HG03442 (cell line): Measurements from ENCODE around the gene MORF4L1.
"Not testable (repeated sequence)": the region's sequence is repeated elsewhere in the genome, so short reads cannot be mapped to it uniquely, and the experiment has no call there.

Experiments
- ATAC-seq: cut with Tn5 transposase; IDR thresholded peaks from one replicate; pipeline ENCODE4 v1.9.1; 2021; ENCODE audit warnings: mild to moderate bottlenecking, moderate library complexity; ENCODE audit not compliant: unreplicated experiment

The MORF4L1 gene

DNA sequence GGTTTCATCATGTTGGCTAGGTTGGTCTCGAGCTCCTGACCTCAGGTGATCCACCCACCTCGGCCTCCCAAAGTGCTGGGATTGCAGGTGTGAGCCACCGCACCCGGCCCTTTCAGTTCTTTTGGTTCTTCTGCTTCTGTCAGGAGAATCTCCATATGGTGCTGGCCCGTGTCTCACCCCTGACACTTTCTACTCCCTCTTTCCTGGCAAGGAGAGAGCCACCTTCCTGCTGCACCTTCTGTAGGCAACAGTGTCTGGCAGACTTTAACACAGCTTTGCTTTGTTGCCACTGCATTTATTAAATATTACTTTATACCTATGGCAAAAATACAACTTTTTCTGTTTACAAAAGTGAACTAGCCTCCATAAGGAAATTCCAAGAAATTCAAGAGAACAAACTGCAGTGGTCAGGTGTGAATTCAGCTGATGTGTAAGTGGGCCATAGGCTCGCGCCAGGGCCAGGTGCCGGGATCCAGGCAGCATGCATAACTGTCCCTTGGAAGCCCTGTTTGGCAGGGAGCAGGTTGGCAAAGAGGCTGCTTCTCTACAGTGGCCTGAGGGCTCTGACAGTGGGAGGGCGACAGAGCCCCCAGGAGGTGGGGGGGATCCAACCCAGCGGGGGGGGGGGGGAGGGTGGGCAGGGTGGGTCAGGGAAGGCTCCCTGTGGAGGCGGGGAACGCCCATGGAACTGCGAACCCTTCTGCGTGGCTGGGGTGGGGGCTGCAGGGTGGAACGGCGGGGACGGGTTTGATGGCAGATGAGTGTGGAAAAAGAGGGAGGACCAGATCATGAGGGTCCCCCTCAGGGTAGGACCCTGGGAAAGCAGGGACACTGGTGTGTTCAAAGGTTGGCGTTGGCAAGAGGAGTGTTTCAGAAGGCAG is 51.0 kb downstream of the MORF4L1 start:
- ATAC-seq = no peak

DNA sequence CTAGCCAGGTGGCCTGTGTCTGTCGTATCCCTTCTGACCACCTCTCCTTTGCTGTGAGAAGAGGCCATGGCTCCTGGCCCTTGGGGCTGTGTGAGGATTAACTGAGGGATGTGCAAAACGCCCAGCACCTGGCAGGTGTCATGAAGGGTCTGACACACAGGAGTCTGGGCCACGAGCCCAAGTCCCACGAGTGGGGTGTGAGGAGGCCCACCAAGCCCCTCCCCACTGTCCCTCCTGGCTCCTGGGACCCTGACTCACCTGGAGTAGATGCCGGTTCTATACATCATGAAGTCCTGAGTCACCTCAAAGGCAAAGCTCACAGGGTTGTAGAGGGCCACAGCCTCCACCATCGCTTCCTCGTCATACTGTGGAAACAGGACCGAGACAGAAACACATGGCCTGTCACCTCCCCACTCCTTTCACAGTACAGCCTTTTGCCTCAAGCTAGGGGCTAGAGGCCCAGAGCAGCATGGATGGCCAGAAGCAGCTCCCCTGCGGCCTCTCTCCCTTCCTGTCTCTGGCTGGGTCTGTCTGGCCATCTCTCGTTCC is 52.5 kb downstream of the MORF4L1 start:
- no peak for ATAC-seq

DNA sequence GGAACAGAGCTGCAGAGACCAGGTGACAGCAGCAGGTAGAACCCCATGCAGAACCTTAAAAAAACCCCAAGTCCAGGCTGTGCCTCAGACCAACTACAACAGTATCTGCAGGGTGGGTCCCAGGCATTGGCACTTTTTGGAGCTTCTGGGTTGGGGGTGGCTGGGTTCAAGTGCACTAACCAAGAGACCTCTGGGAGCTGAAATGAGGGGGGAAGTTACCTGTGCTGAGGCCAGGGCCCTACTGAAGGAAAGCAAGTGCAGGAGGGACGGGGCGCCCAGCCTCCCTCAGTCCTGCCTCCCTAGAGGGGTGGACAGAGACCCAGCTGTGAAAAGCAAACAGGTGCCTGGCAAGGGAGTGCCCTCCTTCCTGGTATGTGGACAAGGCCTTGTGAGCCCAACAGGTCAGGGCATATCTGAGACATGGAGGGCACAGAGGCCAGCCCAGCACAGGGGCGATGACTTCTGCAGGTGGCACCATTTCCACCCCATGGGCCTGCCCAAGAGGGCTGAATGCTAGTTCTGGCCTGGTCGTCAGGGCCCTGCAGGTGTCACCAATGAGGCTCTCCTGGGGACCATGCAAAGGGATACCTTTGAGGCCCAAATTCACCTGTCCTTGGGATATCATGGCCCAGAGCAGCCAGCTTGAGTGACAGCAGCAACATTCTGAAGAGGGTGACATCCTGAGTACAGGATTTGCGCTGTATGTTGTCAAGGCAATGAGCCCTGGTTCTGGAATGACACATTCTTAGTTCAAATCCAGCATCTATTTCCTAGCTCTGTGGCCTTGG is 53.5 kb downstream of the MORF4L1 start:
- no peak for ATAC-seq

DNA sequence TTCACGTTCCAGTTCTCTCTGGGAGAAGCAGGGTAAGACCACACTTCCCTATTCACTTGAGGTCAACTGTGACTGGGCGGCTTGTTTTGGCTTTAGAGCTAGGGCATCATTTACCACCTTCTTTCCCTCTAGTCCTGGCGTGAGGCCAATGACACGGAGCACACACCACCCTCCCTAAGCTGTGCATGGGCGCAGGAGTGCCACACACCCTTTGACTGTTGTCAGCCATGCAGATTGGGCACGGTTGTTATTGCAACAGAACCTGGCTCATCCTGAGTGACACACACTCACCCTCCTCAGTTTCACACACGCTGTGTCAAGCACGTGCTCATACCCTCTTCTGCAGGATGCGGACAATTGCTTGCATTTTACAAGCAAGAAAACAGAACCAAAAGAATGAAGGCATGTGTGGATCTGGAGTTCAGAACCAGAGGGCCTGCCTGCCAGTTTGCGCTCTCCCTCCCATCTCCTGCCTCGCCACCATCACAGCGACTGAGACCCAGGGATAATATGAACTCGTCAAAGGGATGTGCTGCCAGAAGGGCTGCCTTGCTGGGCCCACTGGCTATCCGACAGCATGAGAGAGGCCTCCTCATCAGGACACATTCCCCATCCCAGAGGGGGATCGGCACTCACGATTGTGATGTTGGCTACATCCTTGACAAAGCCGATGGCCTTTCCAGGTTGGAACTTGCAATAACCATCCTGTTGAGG is 54.5 kb downstream of the MORF4L1 start:
- no peak for ATAC-seq

DNA sequence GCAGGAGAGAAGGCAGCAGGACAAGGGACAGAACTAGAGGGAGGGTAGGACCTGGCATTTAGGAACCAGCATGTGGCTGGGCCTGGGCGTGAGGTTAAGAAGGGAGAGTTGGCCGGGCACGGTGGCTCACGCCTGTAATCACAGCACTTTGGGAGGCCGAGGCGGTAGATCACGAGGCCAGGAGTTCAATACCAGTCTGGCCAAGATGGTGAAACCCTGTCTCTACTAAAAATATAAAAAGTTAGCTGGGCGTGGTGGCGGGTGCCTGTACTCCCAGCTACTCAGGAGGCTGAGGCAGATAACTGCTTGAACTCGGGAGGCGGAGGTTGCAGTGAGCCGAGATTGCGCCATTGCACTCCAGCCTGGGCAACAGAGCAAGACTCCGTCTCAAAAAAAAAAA is 55.5 kb downstream of the MORF4L1 start:
- ATAC-seq = not testable (repeated sequence)

DNA sequence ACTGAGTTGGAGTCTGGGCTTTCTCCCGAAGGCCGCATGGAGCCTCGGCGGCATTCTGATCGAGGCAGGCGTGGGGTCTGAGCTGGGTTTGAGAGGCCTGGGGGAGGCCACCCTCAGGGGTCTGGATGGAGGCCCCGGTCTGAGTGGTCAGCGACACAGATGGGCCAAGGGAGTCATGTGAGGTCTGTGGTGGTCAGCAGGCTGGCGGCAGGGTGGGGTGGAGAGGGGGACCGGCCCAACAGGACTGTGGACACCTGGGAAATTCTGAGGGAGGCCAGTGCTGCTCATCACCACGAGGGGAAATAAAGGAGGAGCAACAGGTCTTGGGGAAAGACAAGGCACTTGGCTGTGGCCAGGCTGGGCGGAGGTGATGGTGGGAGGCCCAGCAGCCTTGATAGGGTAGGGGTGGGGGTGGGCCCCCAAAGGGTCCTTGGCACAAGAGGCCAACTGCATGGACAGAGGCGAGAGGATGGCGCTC is 56.0 kb downstream of the MORF4L1 start:
- ATAC-seq = no peak

DNA sequence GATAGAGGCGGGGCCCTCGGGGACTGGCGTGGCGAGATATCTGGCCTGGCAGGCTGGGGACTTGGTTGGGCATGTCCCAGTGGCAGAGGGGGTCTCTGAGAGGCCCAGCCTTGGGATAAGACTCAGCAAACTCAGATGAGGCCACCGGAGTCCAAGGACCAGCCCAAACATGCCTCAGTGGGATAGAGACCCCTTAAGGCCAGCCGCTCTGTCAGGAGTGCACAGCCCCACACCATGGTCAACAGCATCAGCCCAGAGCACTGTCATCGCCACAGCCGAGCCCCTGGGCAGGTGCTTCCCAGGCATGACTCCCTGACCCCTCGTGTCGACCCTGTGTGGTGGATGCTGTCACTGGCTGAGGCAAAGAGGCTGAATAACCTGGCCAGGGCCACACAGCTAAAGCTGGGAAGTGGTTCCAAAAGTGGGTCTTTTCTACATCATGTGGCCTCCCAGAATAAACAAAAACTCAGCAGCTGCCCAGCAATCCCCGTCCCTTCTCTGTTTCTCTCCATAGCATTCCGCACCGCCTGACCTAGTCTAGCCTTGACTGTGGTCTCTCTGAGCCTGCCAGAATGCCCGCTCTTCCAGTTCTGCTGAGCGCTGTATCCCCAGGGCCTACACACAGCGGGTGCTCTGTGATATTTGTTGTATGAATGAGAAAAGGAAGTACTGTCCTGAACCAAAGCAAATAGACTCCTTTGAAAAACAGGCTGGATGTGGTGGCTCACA is 57.0 kb downstream of the MORF4L1 start:
- no peak for ATAC-seq

DNA sequence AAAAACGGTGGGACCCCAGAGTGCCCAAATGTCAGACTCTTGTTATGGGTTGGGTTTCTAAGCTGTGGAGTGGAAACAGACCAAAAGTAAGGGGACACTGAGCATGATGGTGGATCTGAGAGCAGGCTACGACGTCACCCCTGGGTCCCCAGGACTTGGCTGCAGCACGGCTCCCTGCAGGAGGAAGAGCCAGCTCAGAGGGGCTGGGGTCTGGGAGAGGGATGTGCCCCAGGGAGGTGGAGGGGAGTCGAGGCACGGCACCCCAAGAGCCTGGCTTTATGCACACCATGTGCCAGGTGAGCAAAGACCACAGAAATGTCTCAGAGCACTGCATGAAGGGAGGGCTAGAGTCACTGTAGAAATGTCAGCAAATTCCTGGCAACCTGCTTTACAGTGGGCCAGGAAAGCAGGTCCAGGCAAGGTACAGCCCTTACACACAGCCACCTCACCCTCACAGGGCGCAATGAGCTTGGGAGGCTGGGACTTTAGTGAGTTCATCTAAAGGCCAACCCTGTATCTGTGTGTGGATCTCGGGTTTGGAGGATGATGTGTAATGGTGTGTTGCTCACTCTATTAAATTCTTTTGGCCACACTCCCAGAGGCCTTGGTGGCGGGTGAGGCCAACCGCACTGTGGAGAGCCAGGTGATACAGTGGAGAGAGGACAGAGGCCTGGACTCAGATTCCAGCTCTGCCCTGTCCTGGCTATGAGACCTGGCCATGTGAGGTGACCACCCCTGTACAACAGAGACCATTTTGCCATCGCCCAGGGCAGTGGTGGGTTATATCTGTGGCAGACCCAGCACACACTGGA is 58.1 kb downstream of the MORF4L1 start:
- no peak for ATAC-seq

DNA sequence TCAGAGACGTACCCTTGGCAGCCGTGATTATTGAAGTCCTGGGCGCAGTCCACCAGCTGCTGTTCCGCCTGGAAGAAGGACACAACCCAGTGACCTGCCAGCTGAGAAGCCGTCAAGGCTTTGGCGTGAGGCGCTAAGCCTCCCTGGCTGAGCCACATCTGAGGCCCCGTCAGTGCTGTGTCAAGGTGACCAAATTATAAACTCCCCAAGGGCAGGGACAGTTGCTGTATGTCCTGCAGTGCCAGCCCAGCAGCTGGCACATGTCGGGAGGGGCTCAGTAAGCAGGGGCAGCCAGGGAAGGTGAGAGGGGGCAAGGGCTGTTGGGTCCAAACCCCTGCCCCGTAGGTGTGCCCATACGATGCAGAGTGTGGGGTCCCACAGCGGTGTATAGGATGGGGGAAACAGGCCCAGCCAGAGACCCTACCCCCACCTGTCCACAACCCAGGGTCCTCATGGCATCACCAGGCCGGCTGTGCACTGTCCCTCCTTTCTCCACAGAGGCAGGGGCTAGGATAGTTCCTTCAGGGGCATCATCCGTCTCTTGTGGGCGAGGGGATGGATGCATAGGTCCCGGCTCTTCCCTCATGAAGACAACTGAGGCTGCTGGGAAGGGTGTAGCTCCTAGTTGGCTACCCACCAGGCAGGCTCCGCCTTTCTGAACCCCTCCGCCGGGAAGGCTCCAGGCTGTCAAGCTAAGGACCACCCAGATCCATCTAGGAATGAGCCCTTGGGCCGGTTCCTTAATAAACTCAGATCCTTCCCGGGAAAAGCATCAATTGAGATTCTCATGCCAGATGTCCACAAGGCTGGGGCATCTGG is 59.0 kb downstream of the MORF4L1 start:
- no peak for ATAC-seq

DNA sequence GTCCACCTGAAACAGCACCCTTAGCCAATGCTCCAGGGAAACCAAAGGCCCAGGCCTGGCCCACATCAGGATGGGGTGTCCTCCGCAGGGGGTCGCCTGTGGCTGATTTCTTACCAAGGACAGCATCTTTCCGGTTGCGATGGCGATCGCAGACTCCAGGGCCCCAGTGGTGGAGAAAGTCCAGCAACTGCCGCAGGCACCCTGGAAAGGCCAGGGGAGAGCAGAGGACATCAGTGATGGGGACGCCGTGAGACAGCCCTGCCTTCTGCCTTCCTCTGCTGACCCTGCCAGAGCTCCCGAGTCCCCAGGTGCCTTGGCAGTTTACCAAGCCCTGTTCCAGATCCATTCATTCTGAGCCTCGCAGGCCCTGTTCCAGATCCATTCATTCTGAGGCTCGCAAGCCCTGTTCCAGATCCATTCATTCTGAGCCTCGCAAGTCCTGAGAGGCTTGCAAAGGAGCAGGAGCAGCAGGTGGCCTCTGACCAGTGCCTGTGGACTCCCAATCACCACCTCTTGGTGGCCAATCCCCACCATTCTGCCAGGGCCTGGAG is 59.6 kb downstream of the MORF4L1 start:
- ATAC-seq = no peak

DNA sequence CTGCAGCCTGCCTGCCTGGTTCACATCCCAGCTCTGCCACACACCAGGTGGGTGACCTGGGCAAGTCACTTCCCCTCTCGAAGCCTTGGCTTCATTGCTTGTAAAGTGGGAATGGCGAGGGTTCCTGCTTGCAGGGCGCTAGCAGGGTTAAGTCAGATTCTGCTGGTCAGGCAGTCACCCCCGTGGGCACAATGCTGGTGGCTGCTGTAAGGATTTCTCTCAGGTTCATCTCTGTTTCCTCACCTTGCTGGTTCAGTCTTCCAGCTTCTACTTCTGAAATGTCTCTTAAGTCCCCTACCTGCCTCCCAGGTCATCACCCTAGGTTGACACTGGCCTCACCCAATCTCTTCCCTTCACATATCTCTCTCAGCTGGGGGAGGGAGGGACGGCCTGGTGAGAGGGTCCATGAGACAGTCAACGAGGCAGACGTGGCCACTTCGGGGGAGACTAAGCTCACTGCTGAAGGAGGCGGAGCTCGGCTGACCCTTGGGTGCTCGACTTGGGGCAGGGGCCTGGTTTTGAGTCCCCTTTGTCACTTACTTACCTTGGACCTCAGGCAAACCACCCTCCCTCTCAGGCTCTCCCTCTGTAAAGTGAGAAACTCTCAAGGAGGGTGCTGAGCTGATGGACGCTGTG is 60.6 kb downstream of the MORF4L1 start:
- no peak for ATAC-seq

DNA sequence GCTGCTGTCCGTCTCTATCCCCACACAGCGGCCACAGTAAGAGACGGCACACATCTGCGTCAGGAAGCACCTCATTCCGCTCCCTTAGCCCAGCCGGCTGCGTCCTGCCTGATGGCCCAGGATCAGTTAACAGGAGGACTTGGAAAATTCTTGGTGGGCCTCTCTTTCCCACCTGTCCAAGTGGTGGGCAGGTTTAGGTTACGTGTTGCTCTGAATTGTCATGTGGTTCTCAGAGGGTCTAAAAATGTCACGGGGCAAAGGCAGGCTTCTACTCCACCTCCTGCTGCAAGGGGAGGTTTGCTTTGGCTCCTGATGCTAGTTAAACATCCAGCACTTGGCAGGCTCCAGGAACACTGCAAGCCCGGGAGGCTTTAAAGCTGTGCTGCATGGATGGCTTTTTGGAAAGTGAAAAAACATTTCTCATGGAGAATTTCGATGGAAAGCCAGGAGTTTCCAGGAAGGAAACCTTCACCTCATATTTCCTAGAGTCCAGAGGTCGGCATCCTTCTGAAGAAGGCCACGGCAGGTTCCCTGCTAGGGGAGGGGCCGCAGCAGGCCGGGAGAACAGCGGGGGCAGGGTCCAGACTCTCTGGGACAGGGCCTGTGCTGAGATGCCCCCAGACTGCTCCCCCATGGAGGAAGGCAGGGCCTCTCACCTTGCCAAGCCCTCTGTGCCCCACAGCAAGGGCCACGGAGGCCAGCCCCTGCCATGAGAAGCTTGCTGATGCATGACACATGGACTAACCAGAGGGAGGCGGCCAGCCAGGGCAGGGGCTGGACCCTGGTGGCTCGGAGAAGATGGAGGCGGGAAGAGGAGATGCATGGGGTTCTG is 61.3 kb downstream of the MORF4L1 start:
- no peak for ATAC-seq

DNA sequence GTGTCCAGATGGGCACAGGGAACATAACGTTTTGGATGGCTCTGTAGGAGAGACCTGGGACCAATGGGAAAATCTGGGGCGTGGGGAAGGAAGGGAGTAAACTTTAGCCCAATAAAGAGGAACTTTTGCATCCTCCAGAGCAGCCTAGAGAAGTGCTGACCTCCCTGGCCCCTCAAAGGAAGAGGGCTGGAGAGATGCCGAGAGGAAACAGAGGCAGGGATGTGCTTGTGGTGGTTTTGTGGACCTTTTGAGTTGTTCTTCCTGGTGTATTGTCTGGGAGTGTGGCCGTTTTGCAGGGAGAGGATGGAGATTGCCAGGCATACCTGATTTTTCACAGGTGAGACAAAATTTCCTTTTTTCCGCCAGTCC is 61.9 kb downstream of the MORF4L1 start:
- no peak for ATAC-seq

DNA sequence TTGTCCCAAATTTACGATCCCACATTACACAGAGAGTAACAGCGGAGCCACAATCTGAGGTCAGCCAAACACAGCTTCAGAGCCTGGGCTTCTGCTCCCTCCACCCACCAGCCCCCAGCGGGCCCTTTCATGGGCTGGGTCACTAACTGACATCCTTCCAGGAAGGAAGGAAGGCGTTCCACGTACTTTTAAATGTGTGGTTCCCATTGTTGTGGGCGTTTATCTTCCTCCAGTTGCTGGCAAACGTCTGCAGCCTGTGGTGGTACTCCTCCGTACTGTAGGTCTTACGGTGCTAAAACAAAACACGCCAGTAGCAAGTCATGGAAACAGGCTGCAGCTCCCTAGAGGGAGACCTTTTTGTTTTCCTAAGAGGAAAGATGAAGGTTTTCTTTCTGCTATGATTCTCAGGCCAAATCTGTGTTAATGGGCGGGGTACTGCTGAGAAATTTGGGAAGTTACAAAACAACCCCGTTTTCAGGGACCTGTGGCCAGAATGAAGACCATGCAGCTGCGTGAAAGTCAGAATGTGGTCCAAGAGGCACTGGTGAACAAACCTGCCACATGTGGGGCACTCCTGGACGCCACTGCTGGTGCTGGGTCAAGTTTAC is 64.5 kb downstream of the MORF4L1 start:
- no peak for ATAC-seq

DNA sequence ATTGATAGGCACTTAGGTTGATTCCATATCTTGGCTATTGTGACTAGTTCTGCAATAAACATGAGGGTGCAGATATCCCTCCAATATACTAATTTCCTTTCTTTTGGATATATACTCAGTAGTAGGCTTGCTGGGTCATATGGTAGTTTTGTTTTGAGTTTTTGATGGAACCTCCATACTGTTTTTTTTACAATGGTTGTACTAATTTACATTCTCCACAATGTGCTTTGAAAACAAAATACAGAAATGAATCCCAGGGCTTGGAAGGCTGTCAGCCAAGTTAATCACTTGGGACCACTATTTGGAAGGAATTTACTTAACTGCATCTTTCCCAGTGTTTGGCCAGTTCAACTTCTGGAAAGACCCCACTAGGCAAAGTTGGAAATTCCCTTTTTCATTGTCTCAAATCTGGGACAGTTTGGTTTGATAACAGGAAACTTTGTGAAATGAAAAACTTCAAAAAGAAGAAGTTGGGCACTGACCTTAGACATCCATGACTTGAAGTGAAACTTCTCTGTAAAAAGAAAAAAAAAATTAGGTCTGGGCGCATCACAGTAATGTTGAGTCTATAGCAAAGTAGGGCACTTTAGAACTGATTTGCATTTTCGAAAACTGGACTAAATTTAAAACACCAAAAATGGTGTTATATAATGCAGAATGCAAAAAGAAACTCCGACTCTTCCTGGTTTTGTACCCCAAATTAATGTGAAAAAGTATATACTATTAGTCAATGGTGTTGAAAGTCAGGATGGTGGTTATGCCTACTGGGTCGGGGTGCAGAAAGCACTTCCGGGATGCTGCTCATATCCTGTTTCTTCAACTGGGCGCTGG is 66.2 kb downstream of the MORF4L1 start:
- peak; percentile 52 for ATAC-seq

DNA sequence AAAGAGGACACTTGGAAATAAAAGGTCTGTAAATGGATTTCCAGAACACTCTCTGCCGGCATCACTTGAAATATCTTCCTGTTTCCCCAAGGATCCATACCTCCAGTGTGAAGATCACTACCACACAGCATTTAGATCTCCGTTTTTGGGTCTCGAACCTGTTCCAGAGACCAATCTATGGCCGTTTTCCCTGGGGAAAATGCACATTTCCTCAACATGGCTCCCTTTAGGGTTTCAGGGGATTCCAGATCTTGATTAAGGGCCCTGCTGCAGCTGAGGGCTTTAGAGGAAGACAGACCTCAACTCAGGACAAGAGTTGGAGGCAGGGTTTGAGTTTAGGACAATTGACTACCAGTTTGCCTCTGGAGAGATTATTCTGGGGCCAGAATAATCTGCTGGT is 70.1 kb downstream of the MORF4L1 start:
- no peak for ATAC-seq
